Activated naive CD8-positive, alpha-beta T cell (primary cell): ENCODE results near the gene DSTYK.
"Not testable (repeated sequence)": the region's sequence is repeated elsewhere in the genome, so short reads cannot be mapped to it uniquely, and the experiment has no call there.

Source experiments
- H3K27ac Mint-ChIP-seq: one replicate; pipeline ENCODE4 v1.8.0; 2021; ENCODE audit warnings: mixed read lengths
- H3K27me3 Mint-ChIP-seq: one replicate; pipeline ENCODE4 v1.8.0; 2021; ENCODE audit warnings: mixed read lengths
- H3K36me3 Mint-ChIP-seq: one replicate; pipeline ENCODE4 v1.8.0; 2021; ENCODE audit warnings: mixed read lengths
- H3K4me1 Mint-ChIP-seq: one replicate; pipeline ENCODE4 v1.8.0; 2021; ENCODE audit warnings: low read depth, mixed read lengths
- H3K4me3 Mint-ChIP-seq: one replicate; pipeline ENCODE4 v1.8.0; 2021; ENCODE audit warnings: mild to moderate bottlenecking, mixed read lengths
- H3K9me3 Mint-ChIP-seq: one replicate; pipeline ENCODE4 v1.8.0; 2021; ENCODE audit warnings: low read depth, mixed read lengths

The DSTYK gene

GRCh38 chr1:205183676-205184335 lies 27.7 kb downstream of the DSTYK start:
- peaks cover 51% of the 10 kb centered on the region for H3K4me1 Mint-ChIP-seq
- H3K27me3 Mint-ChIP-seq: no peaks in the 10 kb centered on the region
- H3K27ac Mint-ChIP-seq: peak overlapping the region; percentile 64

GRCh38 chr1:205182930-205183329 lies 28.6 kb downstream of the DSTYK start:
- Mint-ChIP-seq H3K27me3 (no peaks in the 10 kb centered on the region), H3K9me3 (no peaks in the 10 kb centered on the region), H3K27ac (no peak overlapping the region), H3K4me3 (no peak overlapping the region), H3K4me1 (peaks cover 47% of the 10 kb centered on the region), H3K36me3 (peaks cover 12% of the 10 kb centered on the region)

More at GRCh38 chr1:205183676-205184335, 27.7 kb downstream of the DSTYK start:
- peak overlapping the region; percentile 40 for H3K4me3 Mint-ChIP-seq
- H3K36me3 Mint-ChIP-seq: peaks cover 12% of the 10 kb centered on the region
- H3K9me3 Mint-ChIP-seq: no peaks in the 10 kb centered on the region

GRCh38 chr1:205180331-205180730 lies 31.2 kb downstream of the DSTYK start:
- not testable (repeated sequence) for H3K9me3 Mint-ChIP-seq, H3K4me3 Mint-ChIP-seq, H3K36me3 Mint-ChIP-seq, H3K27ac Mint-ChIP-seq, H3K27me3 Mint-ChIP-seq
- peaks cover 23% of the 10 kb centered on the region for H3K4me1 Mint-ChIP-seq

GRCh38 chr1:205179842-205180241 lies 31.7 kb downstream of the DSTYK start:
- Mint-ChIP-seq H3K4me3 (no peak overlapping the region), H3K36me3 (peaks cover 2% of the 10 kb centered on the region), H3K27ac (no peak overlapping the region), H3K9me3 (no peaks in the 10 kb centered on the region), H3K27me3 (no peaks in the 10 kb centered on the region), H3K4me1 (peaks cover 22% of the 10 kb centered on the region)

- Mint-ChIP-seq H3K4me3 (no peak overlapping the region), H3K27ac (peak overlapping the region; percentile 19), H3K36me3 (peaks cover 13% of the 10 kb centered on the region), H3K9me3 (no peaks in the 10 kb centered on the region), H3K27me3 (no peaks in the 10 kb centered on the region), H3K4me1 (peaks cover 29% of the 10 kb centered on the region)
These were observed 38.7 kb downstream of the DSTYK start for GRCh38 chr1:205172729-205173366.

- peak overlapping the region; percentile 50 for H3K4me3 Mint-ChIP-seq
- peaks cover 29% of the 10 kb centered on the region for H3K4me1 Mint-ChIP-seq
- H3K27ac Mint-ChIP-seq: peak overlapping the region; percentile 59
- H3K9me3 Mint-ChIP-seq: no peaks in the 10 kb centered on the region
- peaks cover 15% of the 10 kb centered on the region for H3K36me3 Mint-ChIP-seq
- H3K27me3 Mint-ChIP-seq: no peaks in the 10 kb centered on the region
These were observed 40.1 kb downstream of the DSTYK start for GRCh38 chr1:205171369-205171768.

GRCh38 chr1:205170532-205171269 lies 40.8 kb downstream of the DSTYK start:
- H3K27ac Mint-ChIP-seq: no peak overlapping the region
- no peak overlapping the region for H3K4me3 Mint-ChIP-seq
- H3K27me3 Mint-ChIP-seq: no peaks in the 10 kb centered on the region
- peaks cover 16% of the 10 kb centered on the region for H3K36me3 Mint-ChIP-seq
- no peaks in the 10 kb centered on the region for H3K9me3 Mint-ChIP-seq
- H3K4me1 Mint-ChIP-seq: peaks cover 29% of the 10 kb centered on the region

GRCh38 chr1:205169248-205169647 lies 42.3 kb downstream of the DSTYK start:
- Mint-ChIP-seq H3K9me3 (no peaks in the 10 kb centered on the region), H3K4me3 (no peak overlapping the region), H3K27ac (no peak overlapping the region), H3K27me3 (no peaks in the 10 kb centered on the region), H3K4me1 (peaks cover 29% of the 10 kb centered on the region), H3K36me3 (peaks cover 16% of the 10 kb centered on the region)

- Mint-ChIP-seq H3K27ac (no peak overlapping the region), H3K36me3 (peaks cover 16% of the 10 kb centered on the region), H3K9me3 (no peaks in the 10 kb centered on the region), H3K4me1 (peaks cover 29% of the 10 kb centered on the region), H3K27me3 (no peaks in the 10 kb centered on the region), H3K4me3 (no peak overlapping the region)
These were observed 43.2 kb downstream of the DSTYK start for GRCh38 chr1:205168291-205168690.

- Mint-ChIP-seq H3K36me3 (peaks cover 22% of the 10 kb centered on the region), H3K9me3 (no peaks in the 10 kb centered on the region), H3K27ac (no peak overlapping the region), H3K4me1 (no peaks in the 10 kb centered on the region), H3K27me3 (no peaks in the 10 kb centered on the region), H3K4me3 (no peak overlapping the region)
These were observed 49.2 kb downstream of the DSTYK start for GRCh38 chr1:205162301-205162700.

- Mint-ChIP-seq H3K27me3 (no peaks in the 10 kb centered on the region), H3K36me3 (peaks cover 31% of the 10 kb centered on the region), H3K27ac (no peak overlapping the region), H3K4me3 (no peak overlapping the region), H3K9me3 (peaks cover 4% of the 10 kb centered on the region), H3K4me1 (no peaks in the 10 kb centered on the region)
These were observed 50.4 kb downstream of the DSTYK start for GRCh38 chr1:205161076-205161475.

GRCh38 chr1:205158048-205158616 lies 53.4 kb downstream of the DSTYK start:
- Mint-ChIP-seq H3K27ac (no peak overlapping the region), H3K9me3 (peaks cover 4% of the 10 kb centered on the region), H3K27me3 (no peaks in the 10 kb centered on the region), H3K4me3 (no peak overlapping the region), H3K36me3 (peaks cover 41% of the 10 kb centered on the region), H3K4me1 (no peaks in the 10 kb centered on the region)

- not testable (repeated sequence) for H3K4me1 Mint-ChIP-seq, H3K27ac Mint-ChIP-seq, H3K9me3 Mint-ChIP-seq, H3K27me3 Mint-ChIP-seq, H3K4me3 Mint-ChIP-seq
- H3K36me3 Mint-ChIP-seq: peaks cover 38% of the 10 kb centered on the region
These were observed 55.7 kb downstream of the DSTYK start for GRCh38 chr1:205155665-205156377.

GRCh38 chr1:205152505-205152904 lies 59.0 kb downstream of the DSTYK start:
- Mint-ChIP-seq H3K4me3 (no peak overlapping the region), H3K27ac (no peak overlapping the region), H3K27me3 (no peaks in the 10 kb centered on the region), H3K4me1 (no peaks in the 10 kb centered on the region), H3K9me3 (peaks cover 4% of the 10 kb centered on the region), H3K36me3 (peaks cover 27% of the 10 kb centered on the region)
